ENCODE measurements around the gene RAD51B.
A peak's percentile ranks its signal among the peaks of the same experiment; 100 is the strongest.

Gene RAD51B

DNA sequence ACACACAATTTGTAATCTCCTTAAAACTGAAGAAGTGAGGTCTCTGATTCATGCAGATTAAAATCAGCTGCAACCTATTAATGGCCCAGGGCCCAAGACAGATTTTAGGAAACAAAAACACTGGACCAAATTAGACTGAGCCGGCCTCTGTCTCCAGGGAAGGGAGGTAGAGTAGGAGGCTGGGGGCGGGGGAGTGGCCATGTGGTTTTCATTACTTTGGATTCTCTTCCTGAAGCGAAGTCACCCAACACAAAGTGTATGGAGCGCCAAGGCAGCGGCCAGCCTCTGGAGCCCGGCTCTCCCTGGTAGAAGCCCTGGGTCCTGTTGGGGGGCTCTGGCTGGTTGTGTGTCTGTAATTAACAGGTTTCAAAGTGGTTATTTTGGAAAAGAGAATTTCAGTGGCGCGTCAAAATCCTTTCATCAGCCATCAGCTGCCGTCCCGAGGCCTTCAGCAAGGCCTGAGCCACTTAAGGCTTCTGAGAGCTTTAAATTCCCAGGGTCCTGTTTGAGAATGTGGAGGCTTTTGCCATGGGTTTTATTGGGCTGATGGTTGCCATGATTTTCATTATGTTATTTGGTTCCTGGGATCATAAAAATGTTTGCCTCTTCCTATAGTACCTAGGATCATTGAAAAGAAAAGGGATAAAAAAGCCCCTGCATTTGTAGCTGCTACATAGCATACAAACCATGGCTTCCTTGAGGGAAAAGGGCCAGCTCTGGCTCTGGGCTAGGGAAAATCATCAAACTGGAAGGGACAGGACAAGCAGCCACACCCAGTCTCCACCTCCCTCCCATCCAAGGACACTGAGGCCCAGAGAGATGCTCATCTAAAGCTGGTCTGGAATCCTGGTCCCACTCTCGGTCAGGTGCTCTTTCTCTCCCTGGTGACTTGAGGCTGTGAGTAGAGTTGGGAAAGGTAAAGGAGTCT is 690.9 kb downstream of the RAD51B start:
- DNase-seq (ENCODE audit: low read depth), result peak; percentile 89

DNA sequence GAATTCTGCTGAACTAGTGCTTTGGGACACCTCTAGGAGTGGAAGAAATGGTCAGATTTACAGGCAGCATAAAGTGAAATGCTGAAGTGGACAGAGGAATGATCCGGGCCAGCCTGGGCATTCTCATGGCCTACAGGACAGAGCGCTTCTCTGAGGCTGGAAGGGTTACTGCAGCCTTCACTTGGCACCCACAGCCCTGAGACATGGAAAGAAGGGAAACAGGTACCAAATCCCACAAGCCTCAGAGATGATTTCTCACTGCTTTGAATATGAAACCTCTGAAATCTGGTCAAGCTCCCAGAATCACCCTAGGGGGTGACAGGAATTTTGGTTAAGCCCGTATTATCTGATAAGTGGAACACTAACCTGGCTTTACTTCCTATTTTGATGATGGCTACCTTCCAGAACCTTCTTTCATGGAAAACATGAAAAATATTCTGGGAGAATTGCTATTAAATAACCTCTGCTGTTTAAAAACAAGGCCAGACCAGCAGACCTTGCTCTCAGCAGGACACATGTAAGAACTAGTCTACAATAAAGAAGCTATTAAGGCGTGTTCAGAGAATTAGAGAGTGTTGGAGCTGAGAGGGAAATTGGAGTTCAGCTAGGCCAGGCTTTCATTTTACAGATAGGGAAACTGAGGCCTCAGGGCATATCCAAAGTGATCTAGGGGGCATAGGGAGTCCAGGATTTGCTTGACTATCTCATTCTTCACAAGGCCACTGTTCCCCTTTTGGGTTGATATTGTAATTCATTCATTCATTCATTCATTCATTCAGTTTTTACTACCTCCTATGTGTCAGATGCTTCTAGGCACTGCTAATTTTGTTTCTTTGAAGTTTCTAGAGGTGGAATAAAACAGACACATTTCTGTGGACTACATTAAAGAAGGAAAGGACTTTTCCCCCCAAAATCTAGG is 691.8 kb downstream of the RAD51B start:
- no peak for DNase-seq (ENCODE audit: low read depth)

DNA sequence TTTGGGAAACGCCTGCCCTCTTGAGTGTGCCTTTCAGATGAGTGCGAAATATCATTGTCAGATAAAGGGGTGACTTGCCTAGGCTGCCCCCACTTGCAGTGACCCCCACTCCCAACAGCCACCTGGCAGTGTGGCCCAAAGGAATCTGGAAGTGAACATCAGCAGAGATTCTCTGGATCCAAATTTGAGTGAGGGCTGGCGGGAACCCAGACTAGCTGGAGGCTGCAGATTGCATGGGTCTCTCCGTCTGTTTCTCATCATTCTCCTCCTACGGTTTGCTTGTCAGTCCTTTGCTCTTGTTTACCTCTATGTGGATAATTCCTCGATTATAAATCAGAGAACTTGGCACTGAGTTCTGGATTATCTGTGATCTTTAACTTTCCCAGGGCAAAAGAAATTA is 692.5 kb downstream of the RAD51B start:
- DNase-seq (ENCODE audit: low read depth), result peak; percentile 39

DNA sequence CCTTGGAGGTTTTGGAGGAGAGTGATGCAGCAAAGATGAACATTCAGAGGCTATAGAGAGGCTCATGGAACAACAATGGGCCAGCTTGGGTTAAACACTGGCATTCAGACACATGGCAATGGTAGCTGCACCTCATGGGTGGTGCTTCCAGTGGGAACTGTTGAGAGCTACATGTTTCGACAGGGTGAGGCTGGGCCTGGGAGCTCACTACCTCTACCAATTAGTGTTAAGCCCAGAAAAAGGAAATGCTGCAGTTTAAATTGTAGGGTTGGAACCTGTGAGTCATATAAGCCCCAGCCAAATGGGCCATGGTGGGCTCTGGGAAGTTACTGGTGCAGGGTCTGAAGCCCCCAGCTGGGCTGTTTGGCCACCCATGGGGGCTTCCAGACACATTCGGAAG is 693.6 kb downstream of the RAD51B start:
- no peak for DNase-seq (ENCODE audit: low read depth)

DNA sequence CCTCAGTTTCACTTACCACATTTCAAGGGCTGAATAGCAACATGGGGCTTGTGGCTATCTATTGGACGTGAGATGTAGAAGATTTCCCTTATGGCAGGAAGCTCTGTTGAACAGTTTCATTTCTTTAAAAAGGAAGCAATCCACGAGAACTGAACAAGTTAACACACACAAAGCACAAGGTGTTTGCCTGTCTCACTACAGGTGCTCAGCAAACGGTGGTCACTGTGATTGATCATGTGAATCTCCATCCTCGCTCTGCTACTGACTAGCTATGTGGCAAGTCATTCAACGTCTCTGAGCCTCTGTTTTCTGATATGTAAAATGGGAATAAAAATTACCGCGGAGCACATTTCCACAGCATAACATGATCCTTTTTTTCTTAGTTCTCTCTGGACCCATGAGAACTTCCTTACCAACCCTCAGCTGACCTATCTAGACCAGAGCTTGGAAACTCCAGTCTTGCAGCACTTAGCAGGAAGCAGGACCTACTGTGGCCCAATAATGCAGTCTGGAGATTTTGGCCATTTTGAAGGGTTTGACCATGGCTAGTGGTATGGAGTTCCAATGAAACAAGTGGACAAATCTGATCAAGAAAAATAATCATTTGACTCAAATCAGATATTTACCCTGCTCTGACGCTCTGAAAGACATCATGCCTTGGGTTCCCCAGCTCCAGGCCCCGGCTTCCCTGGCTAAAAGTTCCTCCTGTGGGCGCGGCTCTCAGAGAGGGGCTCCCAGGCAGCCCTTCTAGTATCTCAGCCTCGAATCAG is 694.4 kb downstream of the RAD51B start:
- no peak for DNase-seq (ENCODE audit: low read depth)

DNA sequence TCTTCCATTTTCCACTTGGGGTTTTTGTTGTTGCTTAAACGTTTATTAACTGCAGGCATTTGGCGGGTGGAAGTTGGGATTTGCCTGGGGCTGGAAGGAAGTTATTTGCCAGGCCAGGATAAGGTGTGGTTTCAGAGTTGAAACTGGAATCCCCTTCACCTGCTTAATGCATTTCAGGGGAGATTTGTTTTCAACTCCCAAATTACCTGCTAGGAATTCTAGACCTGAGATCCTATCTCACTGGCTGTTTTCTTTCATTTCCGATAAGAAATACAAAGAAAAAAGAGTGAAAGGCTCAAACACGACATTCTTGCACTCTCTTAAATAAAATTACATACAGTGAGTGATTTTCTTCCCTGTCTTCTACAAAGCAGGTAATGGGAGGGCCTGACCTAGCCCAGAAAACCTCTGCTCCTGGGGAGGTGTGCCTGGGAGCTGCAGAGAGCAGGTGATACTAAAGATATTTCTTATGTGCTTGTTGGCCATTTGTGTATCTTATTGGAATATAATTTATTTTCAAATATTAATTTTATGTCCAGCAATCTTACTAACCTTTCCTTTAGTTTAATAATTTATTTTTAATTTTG is 695.1 kb downstream of the RAD51B start:
- no peak for DNase-seq (ENCODE audit: low read depth)

DNA sequence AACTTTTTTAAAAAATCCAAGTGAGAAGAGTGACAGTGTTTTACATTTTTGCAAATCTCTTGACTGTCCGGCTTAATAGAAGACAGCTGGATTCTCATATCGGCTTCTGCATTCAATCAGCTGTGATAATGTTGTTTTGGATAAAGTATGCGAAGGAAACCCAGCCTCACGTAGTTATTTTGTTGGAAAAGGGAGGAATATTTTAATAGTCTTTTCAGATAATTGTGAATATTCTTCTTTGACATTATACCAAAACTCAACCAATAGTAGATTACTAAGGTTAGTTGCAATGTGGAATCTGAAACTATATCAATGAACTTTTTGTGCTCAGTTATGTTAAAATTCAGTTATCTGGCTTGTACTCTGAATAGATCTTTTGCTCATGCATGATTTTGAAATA is 696.8 kb downstream of the RAD51B start:
- no peak for DNase-seq (ENCODE audit: low read depth)

DNA sequence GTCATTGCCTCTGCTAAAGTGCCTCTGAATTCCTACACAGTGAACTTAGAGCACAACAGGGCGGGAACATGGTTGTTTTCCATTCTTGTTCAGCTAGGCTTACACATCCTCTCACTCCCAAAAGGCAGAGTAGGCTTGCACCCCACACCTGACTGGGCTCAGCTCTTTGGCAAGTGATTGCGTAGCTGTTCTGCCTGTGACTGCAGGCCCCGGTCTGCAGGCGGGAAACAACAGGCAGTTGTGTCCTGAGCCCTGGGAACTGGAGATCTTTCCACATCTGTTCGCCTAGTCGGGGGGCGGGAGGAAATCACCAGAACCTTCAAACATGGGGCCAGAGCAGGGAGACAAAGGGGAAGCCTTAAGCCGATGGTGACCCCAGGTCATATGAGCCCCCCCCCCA is 698.6 kb downstream of the RAD51B start:
- DNase-seq (ENCODE audit: low read depth), result no peak

DNA sequence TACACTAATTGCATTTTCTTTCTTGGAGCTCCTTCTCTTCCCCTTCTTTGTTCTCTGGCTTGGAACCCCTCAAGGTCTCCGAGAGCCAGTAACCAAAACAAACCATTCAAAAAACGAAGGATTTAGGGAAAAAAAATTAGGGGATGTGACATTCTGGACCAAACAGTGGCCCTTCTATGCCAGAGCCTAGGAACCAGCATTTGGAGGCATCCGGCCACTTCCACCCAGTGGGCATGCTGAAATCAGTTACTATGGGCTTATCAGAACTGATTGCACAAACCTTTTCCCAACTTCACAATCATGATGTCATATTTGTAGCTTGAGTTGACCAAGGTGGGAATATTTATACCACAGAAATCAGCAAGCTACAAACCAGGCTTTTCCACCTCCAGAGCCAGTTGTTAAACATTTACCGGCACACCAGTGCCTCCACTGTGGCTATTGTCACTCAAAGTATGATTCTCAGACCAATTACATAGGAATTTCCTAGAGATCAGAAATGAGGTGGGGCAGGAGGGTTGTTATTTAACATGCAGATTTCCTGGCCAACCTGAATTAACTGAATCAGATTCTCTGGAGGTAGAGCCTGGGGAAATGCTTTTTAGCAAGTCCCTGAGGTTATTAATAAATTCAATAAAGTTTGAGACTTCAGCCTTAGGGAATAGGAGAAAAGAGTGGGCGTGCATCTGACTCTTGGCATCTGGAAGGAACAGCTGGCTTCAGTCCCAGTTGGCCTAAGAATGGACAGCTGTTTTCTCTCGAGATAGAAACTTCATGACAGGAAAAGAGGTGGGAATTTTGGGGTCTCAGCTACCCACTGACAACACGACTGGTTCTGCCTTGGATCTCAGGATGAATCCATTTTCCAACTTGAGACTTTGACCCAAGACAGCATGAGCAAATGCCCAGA is 699.4 kb downstream of the RAD51B start:
- no peak for DNase-seq (ENCODE audit: low read depth)

DNA sequence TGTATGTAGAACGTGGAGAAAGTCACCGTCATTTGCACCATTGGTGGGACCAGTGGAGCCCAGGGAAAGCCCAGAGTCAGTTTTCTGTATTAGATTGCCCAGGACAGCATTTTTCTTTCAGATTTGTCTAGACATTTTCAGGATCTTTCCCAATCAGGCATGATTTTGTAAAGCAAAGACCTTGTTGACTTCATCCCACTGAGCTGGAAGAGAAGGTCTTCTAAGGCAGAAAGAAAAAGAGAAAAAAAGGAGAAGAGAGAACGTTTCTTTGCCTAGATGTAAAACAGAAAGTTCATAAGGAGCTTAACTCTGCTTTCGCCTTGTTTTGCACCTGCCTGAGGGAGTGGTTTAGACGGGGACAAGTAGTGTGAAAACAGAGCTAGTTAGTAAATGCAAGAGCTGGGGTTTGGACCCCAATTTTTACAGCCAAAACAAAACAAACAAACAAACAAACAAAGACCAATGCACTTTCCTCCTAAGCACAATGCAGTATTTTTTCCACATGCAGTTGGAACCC is 700.1 kb downstream of the RAD51B start:
- no peak for DNase-seq (ENCODE audit: low read depth)

DNA sequence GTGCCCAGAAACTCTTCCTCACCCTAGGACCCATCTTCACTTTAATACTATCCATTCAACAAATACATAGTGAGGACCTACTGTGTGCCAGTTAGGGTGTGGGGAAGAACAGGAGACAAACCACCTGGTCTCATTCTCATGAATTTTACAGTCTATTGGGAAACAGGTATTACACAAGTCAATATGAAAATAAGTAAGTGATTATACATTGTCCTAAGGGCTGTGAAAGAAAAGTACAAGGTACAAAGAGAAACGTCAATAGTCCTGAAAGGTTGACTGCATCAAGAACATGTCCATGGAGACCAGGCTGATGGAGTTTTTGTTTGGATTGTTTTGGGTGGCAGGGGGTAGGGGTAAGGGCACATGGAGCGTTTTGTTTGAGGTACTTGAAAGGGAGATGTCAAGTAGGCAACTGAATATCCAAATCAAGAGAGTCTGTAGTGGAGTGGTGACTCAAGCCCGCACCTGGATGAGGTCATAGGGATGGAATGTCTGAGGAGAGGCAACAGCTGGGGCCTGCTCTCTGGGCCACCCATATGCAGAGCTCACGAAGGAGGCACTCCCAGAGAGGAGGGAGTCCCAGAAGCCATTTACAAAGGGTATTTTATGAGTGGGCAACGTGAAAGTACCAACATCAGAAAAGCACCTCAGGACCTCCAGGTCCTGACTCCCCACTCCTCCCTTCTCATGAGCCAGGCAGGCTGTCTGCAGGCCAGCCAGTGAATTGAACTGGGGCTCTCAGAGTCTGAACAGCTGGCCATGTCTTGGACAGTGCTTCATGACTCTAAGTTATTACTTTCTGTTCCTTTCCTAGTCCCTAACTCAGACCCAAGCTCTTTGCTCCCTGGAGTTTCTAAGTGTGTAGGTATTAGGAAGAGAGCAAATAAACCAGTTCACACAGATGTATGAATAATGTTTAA is 701.3 kb downstream of the RAD51B start:
- DNase-seq (ENCODE audit: low read depth), result no peak

DNA sequence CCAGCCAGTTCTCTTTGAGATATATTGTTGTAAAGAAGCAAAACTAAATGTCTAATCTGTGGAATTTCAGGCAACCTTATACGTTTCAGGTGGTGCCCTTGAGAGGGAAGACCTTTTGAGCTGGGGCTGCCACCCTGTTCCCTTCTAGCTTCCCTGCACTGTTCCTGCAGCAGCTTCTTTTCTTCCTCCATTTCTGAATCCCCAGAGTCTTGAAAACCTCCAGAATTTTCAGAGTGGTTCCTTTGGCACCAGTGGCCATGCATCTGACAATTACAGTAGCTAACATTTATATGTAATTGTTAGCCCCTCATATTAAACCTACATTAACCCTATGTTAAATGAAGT is 702.0 kb downstream of the RAD51B start:
- no peak for DNase-seq (ENCODE audit: low read depth)

DNA sequence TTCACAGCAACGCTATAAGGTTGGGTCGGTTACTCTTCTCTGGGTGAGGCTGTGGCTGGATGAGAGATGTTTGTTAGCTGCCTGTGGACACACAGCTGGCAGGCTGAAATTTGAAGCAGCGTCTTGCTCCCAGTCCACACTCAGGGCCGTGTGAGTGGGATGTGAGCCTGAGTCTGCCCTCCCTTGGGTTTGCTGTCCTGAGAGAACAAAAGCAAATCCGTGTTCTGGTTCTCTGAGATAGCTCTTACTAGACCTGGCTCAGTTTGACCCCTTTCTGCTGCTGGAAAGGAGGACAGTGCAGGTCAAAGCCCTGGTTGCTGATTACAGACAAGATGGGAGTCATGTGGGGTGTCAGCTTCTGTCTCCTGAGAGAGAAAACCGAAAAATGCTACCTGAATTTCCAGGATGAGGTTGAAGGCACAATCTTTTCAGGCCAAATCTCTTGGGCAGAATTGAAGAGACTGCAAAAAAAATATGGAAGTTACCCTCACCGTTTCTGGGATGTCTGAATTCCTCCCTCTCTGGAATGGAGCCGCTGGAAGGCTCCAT is 702.5 kb downstream of the RAD51B start:
- DNase-seq (ENCODE audit: low read depth), result no peak

DNA sequence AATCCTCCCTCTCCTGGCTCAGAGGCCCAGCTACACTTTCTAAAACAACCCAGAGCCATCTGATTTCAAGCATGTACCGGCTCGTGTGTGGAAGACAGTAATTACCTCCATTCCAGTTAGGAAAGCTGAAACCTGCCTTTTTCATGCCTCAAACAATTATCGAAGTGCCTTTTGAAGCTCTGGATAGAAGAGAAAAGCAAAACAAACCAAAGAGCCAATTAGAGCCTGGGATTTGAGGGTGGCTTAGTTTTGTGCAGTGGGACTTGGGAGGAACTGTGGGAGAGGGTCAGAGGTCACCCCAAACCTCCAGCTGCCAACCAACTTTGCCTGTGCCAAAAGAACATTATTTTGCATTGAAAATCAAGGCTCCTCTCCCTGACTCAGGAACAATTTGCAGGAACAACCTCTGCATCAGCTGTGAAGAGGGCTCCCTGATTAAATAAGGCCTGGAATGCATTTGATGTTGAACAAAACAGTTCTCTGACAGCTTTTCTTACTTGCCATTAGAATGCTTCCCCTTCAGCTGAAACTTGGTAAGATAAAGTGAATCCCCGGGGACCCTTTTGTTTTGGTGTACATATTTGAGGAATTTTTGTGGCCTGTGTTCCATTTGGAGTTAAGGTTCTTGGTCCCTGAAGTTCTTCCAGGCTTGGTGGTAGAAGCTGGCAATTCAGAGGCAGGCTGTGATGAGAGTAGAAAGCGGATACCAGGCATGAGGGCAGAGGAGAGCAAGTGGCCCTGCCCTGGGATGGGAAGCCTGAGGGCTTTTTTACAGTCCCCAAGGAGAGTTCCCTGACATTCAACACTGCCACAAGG is 703.1 kb downstream of the RAD51B start:
- DNase-seq (ENCODE audit: low read depth), result peak; percentile 67

DNA sequence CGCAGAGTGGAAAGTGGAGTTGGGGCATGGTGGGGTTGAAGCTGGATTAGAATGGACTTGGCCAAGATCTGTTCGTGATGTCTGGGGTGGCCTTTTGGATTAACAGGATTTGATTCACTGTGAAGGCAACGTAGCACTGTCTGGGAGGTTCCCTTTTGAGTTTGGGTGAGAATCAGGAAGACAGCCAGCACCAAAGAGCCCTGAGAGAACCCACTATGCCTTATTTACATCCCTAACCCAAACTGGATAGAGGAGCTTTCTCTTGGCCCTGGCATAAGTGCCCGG is 703.7 kb downstream of the RAD51B start:
- DNase-seq (ENCODE audit: low read depth), result no peak

DNA sequence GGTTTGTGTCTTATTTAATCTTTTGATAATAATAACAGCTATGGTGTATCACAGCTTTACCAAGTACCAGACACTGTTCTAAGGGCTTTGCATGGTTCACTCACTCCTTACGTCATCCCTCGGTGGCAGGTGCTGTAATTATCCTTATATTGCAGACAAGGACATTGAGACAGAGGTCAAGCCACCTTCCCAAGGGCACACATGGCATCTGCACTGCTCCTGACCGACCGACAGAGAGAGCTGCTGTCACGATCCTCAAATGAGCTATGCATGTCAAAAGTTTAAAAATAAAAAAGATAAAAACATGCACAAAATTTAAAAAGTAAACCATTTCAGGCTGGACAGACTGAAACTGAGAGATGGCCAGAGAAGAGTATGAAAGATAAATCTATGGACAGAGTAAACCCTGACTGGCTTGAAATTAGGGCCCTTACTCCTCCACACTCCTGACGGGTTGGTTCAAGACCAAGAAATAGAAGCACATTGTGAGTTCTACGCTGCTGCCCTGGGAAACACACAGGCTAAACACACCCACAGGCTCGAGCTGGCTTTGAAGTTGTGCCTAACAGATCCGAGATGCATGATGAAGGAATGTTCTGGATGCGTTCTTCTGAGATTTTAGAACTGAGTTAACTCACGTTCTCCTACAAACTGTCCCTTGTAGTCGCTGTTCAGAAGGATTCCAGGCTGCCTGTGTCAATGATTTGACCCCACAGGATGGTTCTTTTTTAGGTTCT is 704.6 kb downstream of the RAD51B start:
- DNase-seq (ENCODE audit: low read depth), result no peak

DNA sequence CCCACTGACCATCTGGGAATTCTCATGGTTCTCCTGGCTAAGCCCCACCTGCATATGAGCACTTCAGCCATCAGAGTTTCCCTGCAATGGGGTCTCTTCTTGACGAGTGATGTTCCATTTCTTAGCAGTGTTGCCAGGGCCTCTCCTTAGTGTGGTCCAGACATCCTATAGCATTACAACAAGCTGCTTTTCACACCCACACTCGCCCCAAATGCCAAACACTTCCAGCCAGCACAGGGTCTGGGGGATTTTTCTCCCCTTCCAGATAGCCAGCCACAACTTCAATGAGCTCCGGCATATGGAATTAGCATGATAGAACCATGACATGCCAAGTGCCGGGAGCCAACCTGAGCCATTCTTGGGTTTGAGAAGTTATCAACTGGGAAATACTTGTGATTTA is 705.9 kb downstream of the RAD51B start:
- DNase-seq (ENCODE audit: low read depth), result no peak
